ENCODE results near the gene C10orf143.

DNA sequence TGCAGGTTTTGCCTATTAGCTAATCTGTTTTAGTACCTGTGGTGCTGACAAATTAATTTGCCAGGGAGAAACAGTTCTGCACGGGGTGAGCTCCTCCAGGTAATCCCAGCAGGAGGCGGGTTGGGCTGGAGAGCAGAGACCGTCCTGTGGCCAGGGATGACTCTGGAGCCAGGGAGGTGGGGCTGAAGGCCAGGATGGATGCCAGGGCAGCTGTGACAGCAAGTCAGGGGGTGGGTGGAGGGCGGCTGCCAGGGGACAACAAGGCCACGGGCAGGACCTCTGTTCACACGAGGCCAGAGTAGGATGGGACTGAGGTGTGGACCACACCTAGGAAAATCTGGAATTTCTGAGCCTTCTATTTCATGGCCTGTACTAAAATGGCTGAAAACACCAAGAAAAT lies 48.9 kb downstream of the C10orf143 start:
- TF ChIP-seq, protein P1, sequence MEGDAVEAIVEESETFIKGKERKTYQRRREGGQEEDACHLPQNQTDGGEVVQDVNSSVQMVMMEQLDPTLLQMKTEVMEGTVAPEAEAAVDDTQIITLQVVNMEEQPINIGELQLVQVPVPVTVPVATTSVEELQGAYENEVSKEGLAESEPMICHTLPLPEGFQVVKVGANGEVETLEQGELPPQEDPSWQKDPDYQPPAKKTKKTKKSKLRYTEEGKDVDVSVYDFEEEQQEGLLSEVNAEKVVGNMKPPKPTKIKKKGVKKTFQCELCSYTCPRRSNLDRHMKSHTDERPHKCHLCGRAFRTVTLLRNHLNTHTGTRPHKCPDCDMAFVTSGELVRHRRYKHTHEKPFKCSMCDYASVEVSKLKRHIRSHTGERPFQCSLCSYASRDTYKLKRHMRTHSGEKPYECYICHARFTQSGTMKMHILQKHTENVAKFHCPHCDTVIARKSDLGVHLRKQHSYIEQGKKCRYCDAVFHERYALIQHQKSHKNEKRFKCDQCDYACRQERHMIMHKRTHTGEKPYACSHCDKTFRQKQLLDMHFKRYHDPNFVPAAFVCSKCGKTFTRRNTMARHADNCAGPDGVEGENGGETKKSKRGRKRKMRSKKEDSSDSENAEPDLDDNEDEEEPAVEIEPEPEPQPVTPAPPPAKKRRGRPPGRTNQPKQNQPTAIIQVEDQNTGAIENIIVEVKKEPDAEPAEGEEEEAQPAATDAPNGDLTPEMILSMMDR (IDR thresholded peaks at IDR 0.05): no peak
- TF ChIP-seq POLR2A (IDR thresholded peaks at IDR 0.05): no peak
- TF ChIP-seq POLR2AphosphoS5 (IDR thresholded peaks at IDR 0.05): no peak
